ENCODE data around the gene IL33.

DNA sequence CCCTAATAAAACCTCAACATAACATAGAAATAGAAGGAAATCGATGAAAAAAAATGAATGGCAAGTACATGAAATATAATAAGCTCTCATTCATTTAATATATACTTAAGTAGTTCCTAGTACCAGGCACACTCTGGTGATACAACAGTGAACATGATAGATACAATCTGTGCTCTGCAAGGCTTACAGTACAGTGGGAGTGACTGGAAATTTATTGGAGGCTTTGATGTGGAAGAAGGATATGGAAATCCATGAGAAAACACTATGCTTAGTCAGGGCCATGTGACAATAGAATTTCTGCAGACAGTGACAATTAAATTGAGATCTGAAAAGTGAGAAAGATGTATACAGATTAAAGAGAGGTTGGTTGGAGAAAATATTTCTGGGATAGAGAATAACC, 32.0 kb upstream of the IL33 start:
- TF ChIP-seq POLR2A (IDR thresholded peaks at IDR 0.05; ENCODE audit: low read length), result no peak
- no peak for TF ChIP-seq GATA1 (IDR thresholded peaks at IDR 0.05; ENCODE audit: low read depth, low read length)

Data from erythroblast (primary cell).